Motor neuron (in vitro differentiated cells): ENCODE data around the gene SNRPB2. TPM values are rescaled to one million over a fixed set of nuclear protein-coding genes. Genes with fewer than 3 reads are reported as not detected.

Experiments
- ATAC-seq, 8 experiments: fragments of 200-7000 bp; cut with Tn5 transposase; replicated peaks in 6 of 8; 2 replicates each; pipeline ENCODE4 v1.8.0; 2021; ENCODE audit warnings: mild to moderate bottlenecking in 8 of 8, moderate library complexity in 8 of 8
- H3K27ac ChIP-seq, 2 donors: fragments of 250-450 bp; sonication (Bioruptor Pico); 2 replicates each; pipeline ENCODE4 v1.9.0; 2021; ENCODE audit warnings: antibody characterized with exemption in 2 of 2, mild to moderate bottlenecking in 2 of 2, moderate library complexity in 1 of 2
- H3K4me1 ChIP-seq, 2 donors: fragments of 250-450 bp; sonication (Bioruptor Pico); replicated peaks in 1 of 2; 2 replicates each; pipeline ENCODE4 v1.6.1; 2021; ENCODE audit warnings: antibody characterized with exemption in 2 of 2, mild to moderate bottlenecking in 2 of 2, moderate library complexity in 1 of 2
- H3K4me3 ChIP-seq, 5 donors: fragments of 250-450 bp; sonication (Bioruptor Pico); 2 replicates each; pipeline ENCODE4 v1.9.0; 2021; ENCODE audit warnings: antibody characterized with exemption in 5 of 5, mild to moderate bottlenecking in 5 of 5, moderate library complexity in 4 of 5
- WGBS, 10 experiments: fragments of 450-650 bp; shearing (Covaris generic); methylation state at CpG; one replicate each; pipeline ENCODE4 v1.0.0; 2022; 5-methylcytosine and 5-hydroxymethylcytosine counted together
- in situ Hi-C, 9 experiments: fragments of 400-800 bp; cut with MboI; loops; one replicate each; pipeline ENCODE4 v1.15.0; 2021; ENCODE audit warnings: low sequenced_read_pairs in 9 of 9, low pct_unique_long_range_greater_than_20kb in 2 of 9; ENCODE audit not compliant: unreplicated experiment in 9 of 9
- total RNA-seq, 8 experiments: library from RNA; unstranded; fragments of 300-600 nt; gene quantifications; 2 replicates each; pipeline versions ENCODE4 v1.2.3 to v1.2.4, GENCODE V29; 2022

The SNRPB2 gene
- total RNA-seq, 8 experiments from 2014 or later, result 66.4 to 128 (median 88.8) TPM

DNA sequence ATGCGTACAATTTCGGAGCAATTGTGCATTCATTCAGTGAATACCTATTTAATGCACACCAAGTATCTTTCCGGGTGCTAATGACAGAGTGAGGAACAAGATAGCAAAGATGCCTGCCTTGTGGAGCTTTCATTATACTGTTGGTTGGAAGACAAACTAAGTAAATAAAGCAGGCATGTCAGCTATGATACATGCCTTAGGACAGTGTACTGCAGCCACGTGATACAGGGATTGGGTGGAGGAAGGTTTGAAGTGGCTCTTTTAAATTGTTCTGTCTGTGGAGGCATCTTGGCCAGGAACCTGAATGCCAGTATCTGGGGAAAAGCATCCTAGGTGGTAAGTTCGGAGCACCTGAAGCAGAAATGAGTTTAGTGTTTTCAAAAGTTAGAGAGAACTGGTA lies 15.4 kb downstream of the SNRPB2 start:
- Histone ChIP-seq H3K4me3 (no peak overlapping the region), H3K27ac (no peak overlapping the region), H3K4me1 (no peaks in the 10 kb centered on the region)
- in situ Hi-C loops, result no loop called here
- peak in 3 of 8 experiments; percentile 40 to 69 (median 67) for ATAC-seq
- 10 to 92% (median 67%) methylated on average over 1 to 5 of the region's 5 CpGs; no CpG with 5 or more reads in 2 of the 10 experiments for WGBS, 10 experiments

DNA sequence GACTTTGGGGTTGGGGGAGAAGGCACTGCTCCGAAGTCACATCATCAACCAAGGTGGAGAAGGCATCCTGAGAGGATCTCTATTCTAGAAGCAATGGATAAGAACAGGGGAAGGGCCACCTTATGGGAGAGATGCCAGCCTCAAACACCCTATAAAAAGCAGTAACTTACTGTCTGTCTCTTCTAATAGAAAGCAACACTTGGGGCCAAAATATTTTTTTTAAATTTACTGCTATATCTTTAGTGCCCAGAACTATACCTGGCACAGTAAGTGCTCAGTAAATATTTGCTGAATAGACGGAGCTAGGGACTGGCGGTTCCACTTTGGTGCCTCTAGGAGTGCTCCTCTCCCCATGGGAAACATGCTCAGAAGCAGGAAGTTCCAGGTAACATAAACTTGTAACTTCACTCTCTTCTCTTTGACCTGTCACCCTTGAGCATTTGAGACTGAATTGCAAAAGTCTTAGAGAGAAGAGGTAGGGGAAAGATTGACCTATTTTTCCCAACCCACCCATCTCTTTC lies 17.5 kb downstream of the SNRPB2 start:
- WGBS, 10 experiments, result 0 to 90% (median 74%) methylated on average over 1 to 3 of the region's 3 CpGs; no CpG with 5 or more reads in 2 of the 10 experiments
- in situ Hi-C loops, result no loop called here
- ATAC-seq, result no peak
- no peak overlapping the region for H3K4me3 ChIP-seq
- no peak overlapping the region for H3K27ac ChIP-seq
- H3K4me1 ChIP-seq, result no peaks in the 10 kb centered on the region

DNA sequence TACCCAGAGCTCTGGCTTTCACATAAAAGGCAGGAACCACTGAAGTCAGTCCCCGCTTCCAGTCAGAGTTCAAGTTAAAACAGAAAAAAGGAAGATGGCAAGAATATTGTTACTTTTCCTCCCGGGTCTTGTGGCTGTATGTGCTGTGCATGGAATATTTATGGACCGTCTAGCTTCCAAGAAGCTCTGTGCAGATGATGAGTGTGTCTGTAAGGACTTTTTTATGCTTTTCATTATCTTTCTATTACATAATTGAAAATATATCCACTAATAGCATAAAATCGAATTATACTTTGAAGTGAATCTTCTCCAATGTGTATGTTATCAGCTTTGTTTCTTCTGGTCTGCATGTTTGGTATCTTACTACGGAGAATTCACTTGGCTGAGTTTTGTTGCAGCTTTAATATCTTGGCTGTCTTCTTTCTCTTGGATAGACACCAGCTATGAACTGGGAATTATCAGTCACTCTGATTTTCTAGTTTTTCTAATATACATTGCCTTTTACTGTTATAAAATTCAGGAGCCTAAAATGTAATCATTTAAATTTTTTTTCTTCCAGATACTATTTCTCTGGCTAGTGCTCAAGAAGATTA lies 18.6 kb downstream of the SNRPB2 start, which contains the start of gene OTOR:
OTOR (plus strand) TSS at position 51 of the 593 bp plus-strand sequence; CDS start at position 95, 44 bp downstream.
- H3K4me1 ChIP-seq, result no peaks in the 10 kb centered on the region
- no peak for ATAC-seq
- no peak within 1 kb of the TSS for H3K4me3 ChIP-seq
- no peak within 1 kb of the TSS for H3K27ac ChIP-seq
- in situ Hi-C loops, result no loop called here
- 7 to 100% (median 75%) methylated on average over 1 to 5 of the region's 5 CpGs for WGBS, 10 experiments

DNA sequence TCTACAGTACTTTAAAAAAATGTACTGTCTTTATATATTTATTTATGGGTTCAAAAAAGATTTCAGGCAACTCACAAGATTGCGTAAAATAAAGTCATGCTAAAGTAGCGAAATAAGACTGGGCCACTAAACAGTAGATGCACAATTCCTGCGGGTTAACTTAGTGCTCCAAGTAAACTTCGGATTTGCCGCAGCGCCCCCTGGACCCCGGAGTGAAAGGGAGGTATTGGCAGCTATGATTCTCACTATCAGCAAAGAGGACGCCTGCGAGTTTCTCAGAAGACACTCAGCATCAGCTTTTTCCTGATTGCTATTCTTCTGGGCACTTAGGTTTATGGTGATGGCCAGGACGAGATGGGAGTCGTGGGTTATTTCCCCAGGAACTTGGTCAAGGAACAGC lies 19.7 kb downstream of the SNRPB2 start:
- H3K4me3 ChIP-seq, result no peak overlapping the region
- WGBS, 10 experiments, result 52 to 100% (median 77%) methylated on average over 2 to 11 of the region's 11 CpGs
- H3K27ac ChIP-seq, result no peak overlapping the region
- in situ Hi-C loops, result no loop called here
- no peaks in the 10 kb centered on the region for H3K4me1 ChIP-seq
- no peak for ATAC-seq

DNA sequence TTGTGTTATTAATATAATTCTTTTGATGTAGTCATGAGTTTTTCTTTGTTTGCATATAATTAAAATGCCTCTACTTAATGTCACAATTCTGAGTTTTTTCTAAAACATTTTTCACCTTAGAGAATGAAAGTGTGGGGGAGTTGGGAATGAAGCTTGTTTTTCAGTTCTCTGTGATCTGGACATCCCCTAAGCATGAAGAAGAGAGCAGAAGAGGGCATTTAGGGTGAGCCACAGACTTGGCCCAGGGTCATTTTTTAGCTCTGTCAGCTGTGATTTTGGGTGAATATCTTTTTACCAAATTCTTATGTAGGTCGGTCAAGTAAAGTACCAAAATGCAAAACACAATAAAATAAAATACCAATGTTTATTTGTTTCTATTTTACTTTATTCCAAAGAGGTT lies 22.3 kb downstream of the SNRPB2 start:
- Histone ChIP-seq H3K4me1 (no peaks in the 10 kb centered on the region), H3K4me3 (no peak overlapping the region), H3K27ac (no peak overlapping the region)
- no peak for ATAC-seq
- WGBS, 10 experiments, result 0 to 86% (median 60%) methylated on average over 1 of the region's 1 CpG; no CpG with 5 or more reads in 3 of the 10 experiments
- in situ Hi-C loops, result loop anchor here in 1 of 9 experiments (25.0 kb wide), 1 partner anchor 240 kb away; no protein-coding TSS in a partner anchor

DNA sequence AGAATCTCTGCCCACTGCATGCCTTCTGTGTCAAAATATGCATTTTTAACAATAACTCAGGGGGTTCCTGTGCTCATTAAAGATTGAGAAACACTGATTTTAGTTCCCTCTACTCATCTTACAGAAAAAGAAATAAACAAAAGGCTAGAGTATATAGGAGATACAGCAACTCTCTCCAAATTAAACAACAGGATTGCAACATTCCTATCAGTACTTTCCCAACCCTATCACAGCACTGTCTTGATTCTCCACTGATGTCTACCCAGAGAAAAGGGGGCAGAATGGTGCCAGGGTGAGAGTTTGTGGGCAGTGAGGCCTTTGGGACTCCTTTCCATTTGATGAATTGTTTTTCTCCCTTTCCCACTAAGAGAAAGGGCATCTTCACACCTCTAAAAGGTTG lies 23.1 kb downstream of the SNRPB2 start:
- no peak for ATAC-seq
- Histone ChIP-seq H3K4me1 (no peaks in the 10 kb centered on the region), H3K27ac (no peak overlapping the region), H3K4me3 (no peak overlapping the region)
- in situ Hi-C loops, result loop anchor here in 1 of 9 experiments (25.0 kb wide), 1 partner anchor 241 kb away; no protein-coding TSS in a partner anchor

DNA sequence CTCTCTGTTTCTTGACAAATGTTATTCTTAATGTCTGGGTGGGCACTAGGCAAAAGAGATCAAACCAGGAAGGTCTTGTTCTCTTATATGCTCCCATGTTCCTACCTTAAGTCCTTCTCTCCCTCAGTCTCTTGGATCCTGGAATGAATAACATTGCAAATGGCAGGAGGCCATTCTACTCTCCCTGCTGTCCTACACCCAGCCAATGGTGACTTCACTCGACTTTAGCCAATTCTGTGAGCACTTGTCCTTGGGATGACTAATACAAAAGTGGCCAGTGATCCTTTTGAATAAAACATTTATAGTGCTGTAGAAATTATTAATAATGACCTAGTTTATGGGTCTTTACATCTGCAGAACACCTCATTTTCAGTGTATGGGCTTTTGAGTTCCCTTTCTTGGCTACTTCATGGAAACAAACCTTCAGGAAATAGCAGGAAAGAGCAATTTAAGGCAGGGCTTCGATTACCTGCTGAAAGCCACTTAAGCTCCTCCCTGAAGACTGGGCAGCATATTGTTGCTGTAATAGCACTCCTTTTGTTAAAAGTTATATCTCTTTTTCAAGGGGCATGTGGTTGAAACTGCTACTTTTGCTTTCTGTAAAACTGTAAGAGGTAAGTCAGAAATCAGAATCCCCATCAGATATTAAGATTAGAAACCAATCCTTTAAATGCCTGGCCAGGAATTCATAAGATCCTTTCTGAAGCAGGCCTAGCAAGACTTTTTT lies 28.8 kb downstream of the SNRPB2 start:
- peak in 2 of 8 experiments; percentile 44 to 47 for ATAC-seq
- WGBS, 10 experiments, result 0 to 100% (median 57%) methylated on average over 1 to 2 of the region's 2 CpGs; no CpG with 5 or more reads in 1 of the 10 experiments
- H3K4me1 ChIP-seq, result peaks cover 7 to 14% of the 10 kb centered on the region in 2 donors
- no peak overlapping the region for H3K4me3 ChIP-seq
- in situ Hi-C loops, result loop anchor here in 1 of 9 experiments (25.0 kb wide), 1 partner anchor 246 kb away; no protein-coding TSS in a partner anchor
- no peak overlapping the region for H3K27ac ChIP-seq

DNA sequence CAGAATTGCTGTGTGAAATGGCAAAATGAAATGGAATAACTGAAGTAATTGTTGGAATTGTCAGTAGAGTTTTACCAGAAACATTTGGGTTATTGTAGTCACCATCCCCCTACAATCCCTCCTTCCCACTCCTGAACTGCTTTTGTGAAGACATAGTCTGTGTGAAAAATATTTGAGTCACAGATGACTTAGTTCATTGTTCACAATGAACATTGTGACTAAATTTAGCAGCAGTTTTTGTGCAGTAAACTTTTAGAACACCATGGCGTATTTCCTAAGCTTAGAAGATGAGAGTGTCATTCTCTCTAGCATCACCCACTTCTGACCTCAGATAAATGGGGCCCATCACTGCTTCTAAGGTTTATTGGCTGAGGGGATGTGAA lies 29.3 kb downstream of the SNRPB2 start:
- no peak for ATAC-seq
- in situ Hi-C loops, result loop anchor here in 1 of 9 experiments (25.0 kb wide), 1 partner anchor 247 kb away; no protein-coding TSS in a partner anchor
- WGBS, 10 experiments, result 79 to 100% (median 87%) methylated on average over 1 of the region's 1 CpG; no CpG with 5 or more reads in 6 of the 10 experiments
- peaks cover 7 to 14% of the 10 kb centered on the region in 2 donors for H3K4me1 ChIP-seq
- H3K27ac ChIP-seq, result no peak overlapping the region
- no peak overlapping the region for H3K4me3 ChIP-seq

DNA sequence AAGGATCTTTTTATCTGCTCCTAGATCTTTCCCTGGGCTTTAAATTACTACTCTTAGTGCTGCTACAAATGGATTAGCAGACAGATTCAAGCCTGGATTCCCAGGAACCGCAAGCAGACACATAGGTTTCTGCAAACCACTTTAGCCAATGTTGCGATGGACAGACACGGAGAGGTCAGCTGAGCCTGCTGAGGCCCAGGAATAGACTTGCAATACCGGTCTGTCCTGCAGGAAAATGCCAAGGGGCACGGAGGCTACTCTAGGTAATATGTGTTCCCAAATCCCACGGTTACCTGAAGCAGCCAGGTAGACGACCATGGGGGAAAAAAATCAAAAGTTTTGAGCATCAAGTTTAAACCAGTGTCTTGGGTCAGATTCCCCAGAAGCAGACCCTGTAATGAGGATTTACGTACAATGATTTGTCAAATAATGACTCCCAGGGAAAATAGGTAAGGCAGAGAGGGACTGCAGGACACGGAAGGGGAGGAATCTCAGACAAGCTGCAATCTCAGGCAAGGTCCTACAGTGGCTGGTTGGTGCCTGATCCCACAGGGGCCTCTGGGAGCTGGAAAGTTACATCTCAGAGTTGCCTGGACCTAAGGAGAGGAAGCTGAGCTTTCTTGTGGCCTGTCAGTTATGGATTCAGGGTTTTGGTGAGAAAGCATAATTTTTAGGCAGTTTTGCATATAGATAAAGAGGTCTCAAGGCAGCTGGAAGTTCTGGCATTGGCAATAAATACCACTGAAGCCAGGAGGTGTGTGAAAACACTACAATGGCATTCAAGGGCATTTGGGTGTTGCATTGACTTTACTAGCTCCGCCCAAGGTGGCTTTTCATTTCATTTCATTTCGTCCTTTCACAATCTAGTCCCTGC lies 30.8 kb downstream of the SNRPB2 start:
- ATAC-seq, result peak in 5 of 8 experiments; percentile 9 to 47 (median 16)
- WGBS, 10 experiments, result 0 to 100% (median 58%) methylated on average over 2 to 10 of the region's 11 CpGs; no CpG with 5 or more reads in 1 of the 10 experiments
- Histone ChIP-seq H3K4me3 (no peak overlapping the region), H3K4me1 (peaks cover 7 to 14% of the 10 kb centered on the region in 2 donors), H3K27ac (no peak overlapping the region)
- in situ Hi-C loops, result loop anchor here in 1 of 9 experiments (25.0 kb wide), 1 partner anchor 248 kb away; no protein-coding TSS in a partner anchor

DNA sequence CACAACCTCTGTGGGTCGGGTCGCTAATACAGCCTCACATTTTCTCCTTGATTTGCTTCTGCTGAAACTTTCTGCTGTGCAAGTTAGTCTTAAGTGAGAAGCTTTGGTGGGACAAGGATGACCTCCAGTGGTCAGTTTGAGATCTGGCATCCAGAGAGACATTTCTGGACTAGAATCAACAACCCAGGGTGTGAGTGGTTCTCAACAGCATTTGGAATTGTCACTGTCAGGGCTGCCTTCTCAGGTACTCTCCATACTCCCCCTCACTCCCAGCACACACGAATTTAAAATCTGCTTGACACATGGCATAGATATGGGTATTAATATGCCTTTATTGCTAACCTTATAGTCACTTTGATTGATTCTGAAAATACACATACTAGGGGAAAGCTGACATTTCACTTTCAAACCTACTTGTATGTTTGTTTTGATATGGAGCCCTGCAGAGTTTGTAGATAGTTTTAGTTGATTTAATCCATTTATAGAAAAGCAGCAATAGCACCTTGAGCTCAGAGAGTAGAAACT lies 31.5 kb downstream of the SNRPB2 start:
- in situ Hi-C loops, result loop anchor here in 1 of 9 experiments (25.0 kb wide), 1 partner anchor 249 kb away; no protein-coding TSS in a partner anchor
- no peak overlapping the region for H3K27ac ChIP-seq
- ATAC-seq, result peak; percentile 77 to 93 (median 79)
- peaks cover 7 to 14% of the 10 kb centered on the region in 2 donors for H3K4me1 ChIP-seq
- WGBS, 10 experiments, result 0 to 4% (median 0%) methylated on average over 1 to 3 of the region's 3 CpGs; no CpG with 5 or more reads in 4 of the 10 experiments
- no peak overlapping the region for H3K4me3 ChIP-seq

DNA sequence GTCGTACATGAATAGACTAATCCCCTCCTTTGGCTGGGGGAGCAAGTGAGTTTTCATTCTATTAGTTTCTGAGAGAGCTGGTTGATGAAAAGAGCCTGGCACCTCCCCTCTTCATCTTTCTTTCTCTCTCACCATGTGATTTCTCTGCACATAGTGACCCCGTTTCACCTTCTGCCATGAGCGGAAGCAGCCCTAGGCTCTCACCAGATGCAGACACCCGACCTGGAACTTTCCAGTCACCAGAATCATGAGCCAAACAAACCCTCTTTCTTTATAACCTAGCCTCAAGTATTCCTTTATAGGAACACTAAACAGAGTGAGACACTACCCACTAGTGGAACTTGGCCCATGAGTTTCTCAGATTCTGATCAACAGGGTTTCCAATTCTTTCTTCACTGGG lies 34.7 kb downstream of the SNRPB2 start:
- ATAC-seq, result no peak
- WGBS, 10 experiments, result 0 to 67% (median 57%) methylated on average over 1 to 4 of the region's 4 CpGs; no CpG with 5 or more reads in 2 of the 10 experiments
- in situ Hi-C loops, result loop anchor here in 1 of 9 experiments (25.0 kb wide), 1 partner anchor 252 kb away; no protein-coding TSS in a partner anchor
- H3K4me3 ChIP-seq, result no peak overlapping the region
- peaks cover 7 to 12% of the 10 kb centered on the region in 2 donors for H3K4me1 ChIP-seq
- H3K27ac ChIP-seq, result no peak overlapping the region

DNA sequence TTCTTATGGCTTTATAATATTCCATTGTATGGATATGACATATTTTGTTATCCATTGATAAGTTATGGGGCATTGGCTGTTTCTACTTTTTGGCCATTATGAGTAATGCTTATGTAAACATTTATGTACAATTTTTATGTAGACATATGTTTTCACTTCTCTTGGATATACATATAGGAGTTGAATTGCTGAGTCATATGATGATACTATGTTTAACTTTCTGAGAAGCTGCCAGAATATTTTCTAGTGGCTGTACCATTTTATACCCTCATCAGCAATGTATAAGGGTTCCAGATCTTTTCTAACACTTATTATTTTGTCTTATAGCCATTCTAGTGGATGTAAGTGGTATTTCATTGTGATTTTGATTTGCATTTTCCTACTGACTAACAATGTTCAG lies 41.4 kb downstream of the SNRPB2 start:
- Histone ChIP-seq H3K27ac (no peak overlapping the region), H3K4me3 (no peak overlapping the region), H3K4me1 (no peaks in the 10 kb centered on the region)
- ATAC-seq, result peak in 2 of 8 experiments; percentile 25 to 86
- in situ Hi-C loops, result loop anchor here in 1 of 9 experiments (25.0 kb wide), 1 partner anchor 259 kb away; no protein-coding TSS in a partner anchor
